CD4-positive, alpha-beta T cell (primary cell): Measurements from ENCODE around the gene CTNNA2. TPM values are rescaled to one million over a fixed set of nuclear protein-coding genes. Genes with fewer than 3 reads are reported as not detected.

Experiments
- ATAC-seq: fragments of 200-7000 bp; cut with Tn5 transposase; one replicate; pipeline ENCODE4 v1.10.0; 2022; ENCODE audit warnings: mild to moderate bottlenecking; ENCODE audit not compliant: poor library complexity
- CTCF ChIA-PET: fragments of 350-600 bp; sonication (Branson Sonifier 250); formaldehyde crosslinking; loops from one replicate; lab custom pipeline; 2021; ENCODE audit warnings: antibody characterized with exemption, inconsistent platforms; lab: Charles Lee
- POLR2A ChIA-PET: fragments of 350-600 bp; sonication (Branson Sonifier 250); formaldehyde crosslinking; loops from one replicate; lab custom pipeline; 2021; ENCODE audit warnings: antibody characterized with exemption, inconsistent platforms; lab: Charles Lee
- DNase-seq, 14 experiments: peaks; one replicate each; pipeline ENCODE4 v3.0.0-alpha.2; 2013 to 2020; ENCODE audit warnings: mixed read lengths in 2 of 14
- H3K27ac ChIP-seq, 2 donors: one replicate each; pipeline versions ENCODE4 v1.5.1 to v1.7.0; 2013; ENCODE audit warnings: low read length in 2 of 2, low read depth in 1 of 2, mild to moderate bottlenecking in 1 of 2
- H3K27me3 ChIP-seq, 2 experiments: 1 replicate in 1 of 2; 2 replicates in 1 of 2; pipeline versions ENCODE4 v1.6.1 to v1.7.0; 2013; ENCODE audit warnings: low read length in 2 of 2, control low read depth in 1 of 2, mild to moderate bottlenecking in 1 of 2, moderate library complexity in 1 of 2; ENCODE audit not compliant: insufficient read depth in 2 of 2, control insufficient read depth in 1 of 2
- H3K36me3 ChIP-seq: one replicate; pipeline ENCODE4 v1.6.1; 2013; ENCODE audit warnings: low read length, control low read depth; ENCODE audit not compliant: insufficient read depth
- H3K4me1 ChIP-seq: one replicate; pipeline ENCODE4 v1.6.1; 2013; ENCODE audit warnings: low read length, control low read depth; ENCODE audit not compliant: insufficient read depth
- H3K4me3 ChIP-seq: one replicate; pipeline ENCODE4 v1.5.1; 2013; ENCODE audit warnings: mild to moderate bottlenecking, low read length, moderate library complexity
- H3K9me3 ChIP-seq, 2 experiments: 1 replicate in 1 of 2; 2 replicates in 1 of 2; pipeline versions ENCODE4 v1.6.1 to v1.7.0; 2013; ENCODE audit warnings: low read length in 2 of 2, mild to moderate bottlenecking in 2 of 2, control low read depth in 1 of 2, moderate library complexity in 1 of 2; ENCODE audit not compliant: control insufficient read depth in 1 of 2, insufficient read depth in 1 of 2
- H3K27ac Mint-ChIP-seq: one replicate; pipeline ENCODE4 v1.8.0; 2020; ENCODE audit warnings: mixed read lengths
- H3K27me3 Mint-ChIP-seq: one replicate; pipeline ENCODE4 v1.8.0; 2021; ENCODE audit warnings: mixed read lengths
- H3K36me3 Mint-ChIP-seq: one replicate; pipeline ENCODE4 v1.8.0; 2021; ENCODE audit warnings: low read depth, mixed read lengths
- H3K4me1 Mint-ChIP-seq: one replicate; pipeline ENCODE4 v1.8.0; 2021; ENCODE audit warnings: low read depth, mixed read lengths
- H3K4me3 Mint-ChIP-seq: one replicate; pipeline ENCODE4 v1.8.0; 2020; ENCODE audit warnings: mild to moderate bottlenecking, mixed read lengths
- H3K9me3 Mint-ChIP-seq: one replicate; pipeline ENCODE4 v1.8.0; 2020; ENCODE audit warnings: mixed read lengths
- intact Hi-C, 2 experiments: fragments of 100-400 bp; cut with DNase I in 1 of 2; cut with micrococcal nuclease in 1 of 2; formaldehyde crosslinking; loops; one replicate each; pipeline versions ENCODE4 v1.15.1 to v1.9.0; 2023 to 2025; cut with DNase I, micrococcal nuclease
- total RNA-seq, 174 experiments: library from RNA in 2 of 174; stranded (reverse) in 2 of 174; gene quantifications; one replicate each; pipeline ENCODE4 v1.2.3 and lab custom pipeline; 2021 to 2026
- TF ChIP-seq, protein P1 (sequence below): fragments of 200-600 bp; IDR thresholded peaks from one replicate; pipeline ENCODE4 v1.8.0; 2022; ENCODE audit warnings: antibody characterized with exemption, mild to moderate bottlenecking

Gene CTNNA2
- total RNA-seq, 2 experiments from 2014 or later: not detected

DNA sequence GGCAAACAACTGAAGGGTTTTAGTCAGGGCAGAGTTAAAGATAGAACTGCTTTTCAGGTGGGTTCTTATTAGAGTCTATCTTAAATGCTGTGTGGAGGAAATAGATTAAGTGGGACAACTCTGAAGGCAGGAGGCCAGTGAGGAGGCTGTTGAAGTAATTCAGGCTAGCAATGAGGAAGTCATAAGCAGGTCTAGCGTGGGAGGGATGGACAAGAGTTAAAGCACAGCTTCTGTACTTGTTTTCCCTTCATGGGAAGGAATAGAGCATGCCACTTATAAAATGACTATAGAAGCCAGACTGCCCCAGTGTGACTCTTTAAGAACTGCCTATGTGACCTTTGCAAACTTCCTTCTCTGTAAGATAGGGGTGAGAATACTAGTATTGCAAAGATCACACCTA, 993.7 kb downstream of the CTNNA2 start:
- H3K27me3 ChIP-seq: no peaks in the 10 kb centered on the region
- TF ChIP-seq, protein P1, sequence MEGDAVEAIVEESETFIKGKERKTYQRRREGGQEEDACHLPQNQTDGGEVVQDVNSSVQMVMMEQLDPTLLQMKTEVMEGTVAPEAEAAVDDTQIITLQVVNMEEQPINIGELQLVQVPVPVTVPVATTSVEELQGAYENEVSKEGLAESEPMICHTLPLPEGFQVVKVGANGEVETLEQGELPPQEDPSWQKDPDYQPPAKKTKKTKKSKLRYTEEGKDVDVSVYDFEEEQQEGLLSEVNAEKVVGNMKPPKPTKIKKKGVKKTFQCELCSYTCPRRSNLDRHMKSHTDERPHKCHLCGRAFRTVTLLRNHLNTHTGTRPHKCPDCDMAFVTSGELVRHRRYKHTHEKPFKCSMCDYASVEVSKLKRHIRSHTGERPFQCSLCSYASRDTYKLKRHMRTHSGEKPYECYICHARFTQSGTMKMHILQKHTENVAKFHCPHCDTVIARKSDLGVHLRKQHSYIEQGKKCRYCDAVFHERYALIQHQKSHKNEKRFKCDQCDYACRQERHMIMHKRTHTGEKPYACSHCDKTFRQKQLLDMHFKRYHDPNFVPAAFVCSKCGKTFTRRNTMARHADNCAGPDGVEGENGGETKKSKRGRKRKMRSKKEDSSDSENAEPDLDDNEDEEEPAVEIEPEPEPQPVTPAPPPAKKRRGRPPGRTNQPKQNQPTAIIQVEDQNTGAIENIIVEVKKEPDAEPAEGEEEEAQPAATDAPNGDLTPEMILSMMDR: no peak
- intact Hi-C loops: no loop called here
- Mint-ChIP-seq H3K27ac (no peak overlapping the region), H3K4me3 (no peak overlapping the region), H3K27me3 (no peaks in the 10 kb centered on the region), H3K36me3 (no peaks in the 10 kb centered on the region), H3K4me1 (no peaks in the 10 kb centered on the region), H3K9me3 (peaks cover 9% of the 10 kb centered on the region)
- ChIA-PET POLR2A (no interaction called here), CTCF (no interaction called here)
- H3K36me3 ChIP-seq: no peaks in the 10 kb centered on the region
- DNase-seq: no peak
- H3K4me1 ChIP-seq: no peaks in the 10 kb centered on the region
- H3K4me3 ChIP-seq: no peak overlapping the region
- ATAC-seq: no peak
- no peaks in the 10 kb centered on the region for H3K9me3 ChIP-seq
- H3K27ac ChIP-seq: no peak overlapping the region

DNA sequence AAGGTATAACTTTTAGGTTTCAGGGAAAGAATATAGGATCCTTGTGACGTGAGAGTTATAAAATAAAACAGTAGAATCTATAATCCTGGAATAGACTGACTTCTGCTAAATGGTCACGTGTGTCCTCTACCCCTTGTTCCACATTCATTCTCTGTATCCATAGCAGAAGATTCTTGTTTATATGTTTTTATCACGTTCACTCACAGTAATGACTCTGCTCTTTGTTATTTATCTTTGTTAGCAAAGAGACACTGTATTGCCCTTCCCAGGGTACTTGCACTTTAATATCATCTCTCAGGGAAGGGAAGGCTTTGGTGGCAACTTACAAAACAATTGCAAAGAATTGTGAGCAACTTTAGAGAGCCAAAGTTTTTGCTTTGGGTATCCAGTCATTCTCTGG, 997.9 kb downstream of the CTNNA2 start:
- no peak for ATAC-seq

DNA sequence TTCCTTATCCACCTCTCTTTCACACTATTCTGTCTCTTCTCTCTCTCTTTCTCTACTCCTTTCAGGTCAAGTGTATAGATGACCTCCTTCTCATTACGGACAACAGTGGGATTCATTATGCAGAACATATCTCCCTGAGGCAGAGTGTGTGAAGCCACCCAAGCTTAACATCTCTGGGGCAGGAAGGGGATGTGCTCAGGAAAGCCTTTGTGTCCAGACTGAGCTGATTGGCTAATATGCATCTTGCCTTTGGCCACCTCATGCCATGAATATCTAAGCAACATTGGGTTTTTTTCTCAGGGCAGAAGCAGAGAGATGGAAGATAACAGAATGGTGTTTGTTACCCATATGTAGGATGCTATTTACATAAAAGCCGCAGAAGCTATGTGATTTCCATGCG, 1003.1 kb downstream of the CTNNA2 start:
- Mint-ChIP-seq H3K27me3 (no peaks in the 10 kb centered on the region), H3K27ac (no peak overlapping the region), H3K4me3 (no peak overlapping the region), H3K4me1 (no peaks in the 10 kb centered on the region), H3K36me3 (no peaks in the 10 kb centered on the region), H3K9me3 (peaks cover 3% of the 10 kb centered on the region)
- POLR2A ChIA-PET: no interaction called here
- no peak for DNase-seq
- Histone ChIP-seq H3K9me3 (peaks cover 0 to 6% of the 10 kb centered on the region in 2 experiments), H3K36me3 (no peaks in the 10 kb centered on the region), H3K27ac (no peak overlapping the region), H3K4me3 (no peak overlapping the region), H3K27me3 (no peaks in the 10 kb centered on the region), H3K4me1 (no peaks in the 10 kb centered on the region)
- CTCF ChIA-PET: no interaction called here
- intact Hi-C loops: no loop called here
- no peak for ATAC-seq
- TF ChIP-seq, protein P1: no peak

More for the DNA sequence above, 997.9 kb downstream of the CTNNA2 start:
- Histone ChIP-seq H3K27ac (no peak overlapping the region), H3K36me3 (no peaks in the 10 kb centered on the region), H3K4me1 (no peaks in the 10 kb centered on the region), H3K27me3 (no peaks in the 10 kb centered on the region), H3K4me3 (no peak overlapping the region), H3K9me3 (peaks cover 0 to 4% of the 10 kb centered on the region in 2 experiments)
- Mint-ChIP-seq H3K27me3 (no peaks in the 10 kb centered on the region), H3K9me3 (peaks cover 4% of the 10 kb centered on the region), H3K36me3 (no peaks in the 10 kb centered on the region), H3K27ac (no peak overlapping the region), H3K4me1 (no peaks in the 10 kb centered on the region), H3K4me3 (no peak overlapping the region)
- ChIA-PET POLR2A (no interaction called here), CTCF (no interaction called here)
- TF ChIP-seq, protein P1: no peak
- DNase-seq: no peak
- intact Hi-C loops: no loop called here
